Fibroblast of the aortic adventitia (primary cell): ENCODE results near the gene TPX2. TPM values are rescaled to one million over a fixed set of nuclear protein-coding genes. Genes with fewer than 3 reads are reported as not detected.

Experiments
- DNase-seq: peaks from one replicate; pipeline ENCODE4 v3.0.0-alpha.2; 2010; ENCODE audit warnings: low read depth
- H3K4me3 ChIP-seq: 2 replicates; pipeline ENCODE4 v1.5.1; 2011; ENCODE audit warnings: low read depth, mild to moderate bottlenecking, control low read depth, low read length, moderate library complexity
- CTCF ChIP-seq: IDR thresholded peaks from 2 replicates; pipeline ENCODE4 v1.5.1; 2011; ENCODE audit warnings: mild to moderate bottlenecking, low read length, control low read depth, inconsistent platforms; ENCODE audit not compliant: insufficient read depth
- total RNA-seq: library from RNA; depleted of rRNA; stranded (reverse); fragments of >200 nt; gene quantifications from 2 replicates; pipeline ENCODE4 v1.2.3, GENCODE V29; 2012; ENCODE audit warnings: low replicate concordance

TPX2 gene
- total RNA-seq, 1 donor: 91.1 TPM

- H3K4me3 ChIP-seq: no peak overlapping the region
- no peak for DNase-seq
- TF ChIP-seq CTCF: no peak
Measured at GRCh38 chr20:31769681-31770080, 30.6 kb downstream of the TPX2 start.

GRCh38 chr20:31770243-31770642 is 31.2 kb downstream of the TPX2 start:
- TF ChIP-seq CTCF: no peak
- no peak overlapping the region for H3K4me3 ChIP-seq
- no peak for DNase-seq

GRCh38 chr20:31774408-31774807 is 35.3 kb downstream of the TPX2 start:
- no peak for DNase-seq
- no peak for TF ChIP-seq CTCF
- no peak overlapping the region for H3K4me3 ChIP-seq

GRCh38 chr20:31780839-31781238 is 41.7 kb downstream of the TPX2 start:
- TF ChIP-seq CTCF: no peak
- DNase-seq: no peak
- no peak overlapping the region for H3K4me3 ChIP-seq

- H3K4me3 ChIP-seq: no peak overlapping the region
- DNase-seq: no peak
- no peak for TF ChIP-seq CTCF
Measured at GRCh38 chr20:31781945-31782344, 42.9 kb downstream of the TPX2 start.

GRCh38 chr20:31784354-31785044 is 45.4 kb downstream of the TPX2 start:
- DNase-seq: no peak
- no peak for TF ChIP-seq CTCF
- no peak overlapping the region for H3K4me3 ChIP-seq

- TF ChIP-seq CTCF: no peak
- no peak overlapping the region for H3K4me3 ChIP-seq
- DNase-seq: no peak
Measured at GRCh38 chr20:31785089-31785488, 46.0 kb downstream of the TPX2 start.
